ENCODE data around the gene SYT7. TPM values are rescaled to one million over a fixed set of nuclear protein-coding genes. Genes with fewer than 3 reads are reported as not detected.

SYT7 gene
- total RNA-seq, 1 donor from 2014 or later = 7.6 TPM

GRCh38 chr11:61526229-61526628 is 54.6 kb downstream of the SYT7 start:
- Mint-ChIP-seq H3K27ac (no peak overlapping the region), H3K36me3 (no peaks in the 10 kb centered on the region), H3K27me3 (ENCODE audit: low read depth) (peaks cover 6% of the 10 kb centered on the region), H3K4me3 (no peak overlapping the region), H3K4me1 (peaks cover 15% of the 10 kb centered on the region), H3K9me3 (no peaks in the 10 kb centered on the region)
- TF ChIP-seq, protein P1, sequence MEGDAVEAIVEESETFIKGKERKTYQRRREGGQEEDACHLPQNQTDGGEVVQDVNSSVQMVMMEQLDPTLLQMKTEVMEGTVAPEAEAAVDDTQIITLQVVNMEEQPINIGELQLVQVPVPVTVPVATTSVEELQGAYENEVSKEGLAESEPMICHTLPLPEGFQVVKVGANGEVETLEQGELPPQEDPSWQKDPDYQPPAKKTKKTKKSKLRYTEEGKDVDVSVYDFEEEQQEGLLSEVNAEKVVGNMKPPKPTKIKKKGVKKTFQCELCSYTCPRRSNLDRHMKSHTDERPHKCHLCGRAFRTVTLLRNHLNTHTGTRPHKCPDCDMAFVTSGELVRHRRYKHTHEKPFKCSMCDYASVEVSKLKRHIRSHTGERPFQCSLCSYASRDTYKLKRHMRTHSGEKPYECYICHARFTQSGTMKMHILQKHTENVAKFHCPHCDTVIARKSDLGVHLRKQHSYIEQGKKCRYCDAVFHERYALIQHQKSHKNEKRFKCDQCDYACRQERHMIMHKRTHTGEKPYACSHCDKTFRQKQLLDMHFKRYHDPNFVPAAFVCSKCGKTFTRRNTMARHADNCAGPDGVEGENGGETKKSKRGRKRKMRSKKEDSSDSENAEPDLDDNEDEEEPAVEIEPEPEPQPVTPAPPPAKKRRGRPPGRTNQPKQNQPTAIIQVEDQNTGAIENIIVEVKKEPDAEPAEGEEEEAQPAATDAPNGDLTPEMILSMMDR (IDR thresholded peaks at IDR 0.05; ENCODE audit: unreplicated experiment) = no peak
- DNase-seq (ENCODE audit: low spot score in 2 of 2, unreplicated experiment in 2 of 2) = no peak

DNA sequence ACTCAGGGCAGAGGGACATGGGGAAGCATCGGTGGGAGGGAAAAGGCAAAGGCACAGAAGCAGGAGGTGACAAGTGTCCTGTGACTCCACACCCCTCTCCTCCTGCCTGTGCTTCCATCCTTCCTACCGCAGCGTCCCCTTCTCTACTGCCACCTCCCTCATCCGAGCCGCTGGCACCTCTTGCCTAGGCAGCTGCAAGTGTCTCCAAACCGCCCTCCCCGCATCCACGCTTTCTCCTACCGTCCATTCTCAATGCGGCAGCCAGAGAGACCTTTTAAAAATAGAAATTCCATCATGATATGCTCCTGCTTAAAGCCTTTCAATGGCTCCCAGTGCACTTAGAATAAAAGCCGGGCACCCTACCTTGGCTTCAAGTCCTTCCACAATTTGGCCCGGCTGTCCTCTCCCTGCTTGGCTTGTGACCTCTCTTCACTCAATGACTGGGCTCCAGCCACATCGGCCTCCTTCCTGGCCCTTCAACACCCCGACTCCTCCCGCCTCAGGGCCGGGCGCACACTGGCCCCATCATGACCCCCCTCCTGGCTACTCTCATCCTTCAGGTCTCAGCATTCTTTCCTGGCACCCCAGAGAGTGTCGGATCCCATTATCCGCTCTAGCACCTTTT is 55.8 kb downstream of the SYT7 start:
- H3K4me3 Mint-ChIP-seq = no peak overlapping the region
- H3K27ac Mint-ChIP-seq = no peak overlapping the region
- no peaks in the 10 kb centered on the region for H3K36me3 Mint-ChIP-seq
- peaks cover 6% of the 10 kb centered on the region for H3K27me3 Mint-ChIP-seq (ENCODE audit: low read depth)
- DNase-seq (ENCODE audit: low spot score in 2 of 2, unreplicated experiment in 2 of 2) = no peak
- TF ChIP-seq, protein P1 (IDR thresholded peaks at IDR 0.05; ENCODE audit: unreplicated experiment) = no peak
- no peaks in the 10 kb centered on the region for H3K9me3 Mint-ChIP-seq
- H3K4me1 Mint-ChIP-seq = peaks cover 12% of the 10 kb centered on the region

DNA sequence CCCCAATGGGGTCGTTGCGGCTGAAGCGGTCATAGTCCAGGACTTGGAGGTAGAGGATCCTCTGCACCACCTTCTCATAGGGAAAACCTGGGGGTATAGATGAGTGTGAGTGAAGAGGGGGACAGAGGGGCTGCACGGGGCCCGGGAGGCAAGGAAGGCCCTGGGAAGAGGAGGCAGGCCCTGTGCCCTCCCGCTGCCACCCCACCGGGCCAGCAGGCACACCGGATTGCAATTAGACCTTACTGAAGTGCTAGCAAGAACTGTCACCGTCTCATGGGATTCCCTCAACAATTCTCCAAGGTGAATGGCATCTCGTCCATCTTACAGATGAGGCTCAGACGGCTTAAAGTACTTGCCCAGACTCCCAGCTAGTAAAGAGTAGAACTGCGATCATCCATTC is 56.4 kb downstream of the SYT7 start:
- Mint-ChIP-seq H3K9me3 (no peaks in the 10 kb centered on the region), H3K27ac (no peak overlapping the region), H3K4me1 (peaks cover 12% of the 10 kb centered on the region), H3K4me3 (no peak overlapping the region), H3K27me3 (ENCODE audit: low read depth) (peaks cover 6% of the 10 kb centered on the region), H3K36me3 (no peaks in the 10 kb centered on the region)
- TF ChIP-seq, protein P1 (IDR thresholded peaks at IDR 0.05; ENCODE audit: unreplicated experiment) = no peak
- DNase-seq (ENCODE audit: low spot score in 2 of 2, unreplicated experiment in 2 of 2) = no peak

DNA sequence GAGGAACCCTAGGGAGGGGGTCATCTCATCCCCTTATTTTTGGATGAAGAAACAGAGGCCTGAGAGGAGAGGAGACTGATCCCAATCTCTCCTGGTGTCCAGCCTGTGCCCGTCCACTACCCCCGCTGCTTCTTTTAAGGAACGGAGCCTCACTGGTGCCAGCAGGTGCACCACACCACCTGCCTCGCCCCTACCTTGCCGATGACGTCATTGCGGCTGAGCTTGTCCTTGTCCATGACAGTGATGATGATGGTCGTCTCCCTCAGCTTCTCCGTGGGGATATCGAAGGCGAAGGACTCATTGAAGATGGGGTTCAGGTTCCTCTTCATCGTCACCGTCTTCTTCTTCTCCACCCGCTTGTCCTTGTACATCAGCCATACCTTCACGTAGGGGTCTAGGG is 58.0 kb downstream of the SYT7 start:
- no peak overlapping the region for H3K27ac Mint-ChIP-seq
- H3K9me3 Mint-ChIP-seq = no peaks in the 10 kb centered on the region
- peaks cover 6% of the 10 kb centered on the region for H3K27me3 Mint-ChIP-seq (ENCODE audit: low read depth)

GRCh38 chr11:61518032-61518795 is 62.7 kb downstream of the SYT7 start:
- peaks cover 12% of the 10 kb centered on the region for H3K4me1 Mint-ChIP-seq
- H3K36me3 Mint-ChIP-seq = no peaks in the 10 kb centered on the region
- H3K4me3 Mint-ChIP-seq = no peak overlapping the region
- no peak for DNase-seq (ENCODE audit: low spot score in 2 of 2, unreplicated experiment in 2 of 2)
- no peak overlapping the region for H3K27ac Mint-ChIP-seq
- peaks cover 3% of the 10 kb centered on the region for H3K27me3 Mint-ChIP-seq (ENCODE audit: low read depth)
- TF ChIP-seq, protein P1 (IDR thresholded peaks at IDR 0.05; ENCODE audit: unreplicated experiment) = no peak
- H3K9me3 Mint-ChIP-seq = no peaks in the 10 kb centered on the region

More for the DNA sequence above, 58.0 kb downstream of the SYT7 start:
- no peak for DNase-seq (ENCODE audit: low spot score in 2 of 2, unreplicated experiment in 2 of 2)
- Mint-ChIP-seq H3K36me3 (no peaks in the 10 kb centered on the region), H3K4me1 (peaks cover 11% of the 10 kb centered on the region), H3K4me3 (no peak overlapping the region)
- TF ChIP-seq, protein P1 (IDR thresholded peaks at IDR 0.05; ENCODE audit: unreplicated experiment) = no peak

Data from mesothelial cell of epicardium (in vitro differentiated cells).